Ascending aorta (tissue), 2 donors: Measurements from ENCODE around the gene DRAM2. TPM values are rescaled to one million over a fixed set of nuclear protein-coding genes. Genes with fewer than 3 reads are reported as not detected.

Experiments
- DNase-seq, 2 donors: peaks; one replicate each; pipeline ENCODE4 v3.0.0-alpha.2; 2019; ENCODE audit warnings: low spot score in 2 of 2
- H3K27ac ChIP-seq, 2 donors: fragments of 200-600 bp; sonication (generic); one replicate each; pipeline ENCODE4 v1.5.1; 2016 to 2017; ENCODE audit warnings: mild to moderate bottlenecking in 1 of 2
- H3K27me3 ChIP-seq: fragments of 200-600 bp; sonication (generic); one replicate; pipeline ENCODE4 v1.5.1; 2017
- H3K36me3 ChIP-seq, 2 donors: fragments of 200-600 bp; sonication (generic); one replicate each; pipeline ENCODE4 v1.5.1; 2016
- H3K4me1 ChIP-seq, 2 donors: fragments of 200-600 bp; sonication (generic); one replicate each; pipeline ENCODE4 v1.5.1; 2016 to 2017; ENCODE audit warnings: mild to moderate bottlenecking in 1 of 2
- H3K4me3 ChIP-seq, 2 donors: fragments of 200-600 bp; sonication (generic); one replicate each; pipeline ENCODE4 v1.5.1; 2016 to 2017; ENCODE audit warnings: mild to moderate bottlenecking in 1 of 2
- H3K9me3 ChIP-seq, 2 donors: fragments of 200-600 bp; sonication (generic); one replicate each; pipeline ENCODE4 v1.5.1; 2016
- CTCF ChIP-seq, 3 experiments: fragments of 200-600 bp in 2 of 3; fragments of 450-650 bp in 1 of 3; sonication (generic) in 2 of 3; IDR thresholded peaks; one replicate each; pipeline ENCODE4 v1.5.1; 2016 to 2019; ENCODE audit warnings: antibody characterized with exemption in 3 of 3, mild to moderate bottlenecking in 1 of 3, moderate library complexity in 1 of 3
- intact Hi-C: fragments of 100-400 bp; cut with DNase I; formaldehyde crosslinking; loops from one replicate; pipeline ENCODE4 v1.15.1; 2023
- total RNA-seq: library from RNA; depleted of rRNA; stranded (reverse); fragments of >200 nt; gene quantifications from one replicate; pipeline ENCODE4 v1.1.0, GENCODE V29; 2016

The DRAM2 gene
- total RNA-seq, 1 donor from 2014 or later = 60.2 TPM

- TF ChIP-seq CTCF (IDR thresholded peaks at IDR 0.05) = no peak
- no peak for DNase-seq
- Histone ChIP-seq H3K27me3 (no peaks in the 10 kb centered on the region), H3K4me1 (no peaks in the 10 kb centered on the region), H3K9me3 (no peaks in the 10 kb centered on the region), H3K4me3 (no peak overlapping the region), H3K36me3 (peaks cover 8 to 34% of the 10 kb centered on the region in 2 donors), H3K27ac (no peak overlapping the region)
- intact Hi-C loops = no loop called here
These were observed 36.8 kb upstream of the DRAM2 start for GRCh38 chr1:111176678-111177077.

DNA sequence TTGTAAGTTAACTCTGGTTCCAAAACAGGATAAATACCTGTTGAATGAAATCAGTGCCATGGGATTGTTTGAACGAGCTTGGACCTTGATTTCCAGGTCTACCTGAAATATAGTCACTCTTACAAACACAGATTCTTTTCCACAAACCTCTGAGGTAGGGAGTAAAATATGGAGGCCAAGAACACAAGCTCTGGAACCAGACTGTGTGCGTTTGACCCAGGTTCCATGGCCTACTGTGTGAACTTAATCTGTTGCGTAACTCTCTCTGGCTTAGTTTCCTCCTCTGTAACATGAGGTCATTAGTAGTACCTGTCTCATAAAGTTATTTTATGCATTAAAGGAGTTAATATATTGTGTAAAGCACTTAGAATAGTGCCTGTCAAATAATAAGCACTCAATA lies 35.5 kb upstream of the DRAM2 start:
- intact Hi-C loops = no loop called here
- no peak for DNase-seq
- H3K36me3 ChIP-seq = peaks cover 11 to 38% of the 10 kb centered on the region in 2 donors
- no peaks in the 10 kb centered on the region for H3K4me1 ChIP-seq
- H3K27ac ChIP-seq = no peak overlapping the region
- H3K4me3 ChIP-seq = no peak overlapping the region
- H3K9me3 ChIP-seq = no peaks in the 10 kb centered on the region
- TF ChIP-seq CTCF (IDR thresholded peaks at IDR 0.05) = no peak
- H3K27me3 ChIP-seq = no peaks in the 10 kb centered on the region

DNA sequence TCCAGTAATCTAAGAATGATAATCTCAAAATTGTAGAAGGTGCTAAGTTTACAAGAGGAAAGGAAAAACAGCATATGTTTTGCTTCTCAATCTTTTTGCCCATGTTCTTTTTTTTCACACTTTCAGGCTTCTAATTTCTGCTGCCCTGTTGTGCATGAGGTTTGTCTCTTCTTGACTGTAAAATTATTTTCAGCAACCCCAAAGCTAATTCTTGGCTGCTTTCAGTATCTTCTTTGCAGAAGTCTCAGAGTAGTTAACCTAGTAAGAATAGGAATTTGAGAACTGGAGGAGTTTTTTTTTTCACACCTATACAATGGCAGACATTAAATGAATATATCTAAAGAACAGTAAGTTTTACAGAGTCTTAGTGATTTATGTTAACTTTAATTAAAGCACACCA lies 34.2 kb upstream of the DRAM2 start:
- TF ChIP-seq CTCF (IDR thresholded peaks at IDR 0.05) = no peak
- intact Hi-C loops = no loop called here

DNA sequence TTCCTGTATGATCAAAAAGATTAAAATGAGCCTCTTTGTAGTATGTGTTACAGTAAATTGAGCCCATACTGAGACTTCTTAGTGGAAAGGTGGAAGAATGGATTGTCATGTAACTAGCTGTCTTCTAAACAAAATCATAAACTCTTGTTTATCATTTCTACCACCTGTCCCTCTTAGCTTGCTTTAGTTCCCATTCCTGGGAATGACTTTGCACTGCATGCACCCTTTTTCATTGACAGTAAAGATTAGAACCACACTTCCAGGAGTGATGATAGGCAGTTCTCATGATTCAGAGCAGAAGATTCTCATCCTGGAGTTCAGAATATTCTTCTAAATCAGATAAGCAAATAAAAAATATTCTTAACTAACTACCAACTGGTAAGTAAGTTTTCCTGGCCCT lies 32.6 kb upstream of the DRAM2 start:
- Histone ChIP-seq H3K36me3 (peaks cover 11 to 34% of the 10 kb centered on the region in 2 donors), H3K4me3 (no peak overlapping the region), H3K27me3 (no peaks in the 10 kb centered on the region), H3K27ac (no peak overlapping the region), H3K4me1 (no peaks in the 10 kb centered on the region), H3K9me3 (no peaks in the 10 kb centered on the region)
- no peak for DNase-seq
- intact Hi-C loops = no loop called here
- no peak for TF ChIP-seq CTCF (IDR thresholded peaks at IDR 0.05)

More for the DNA sequence above, 34.2 kb upstream of the DRAM2 start:
- no peak overlapping the region for H3K27ac ChIP-seq
- no peaks in the 10 kb centered on the region for H3K4me1 ChIP-seq
- H3K27me3 ChIP-seq = no peaks in the 10 kb centered on the region
- H3K9me3 ChIP-seq = no peaks in the 10 kb centered on the region
- no peak overlapping the region for H3K4me3 ChIP-seq
- peaks cover 11 to 31% of the 10 kb centered on the region in 2 donors for H3K36me3 ChIP-seq
- no peak for DNase-seq

- TF ChIP-seq CTCF (IDR thresholded peaks at IDR 0.05) = no peak
- Histone ChIP-seq H3K4me3 (no peak overlapping the region), H3K27me3 (no peaks in the 10 kb centered on the region), H3K9me3 (no peaks in the 10 kb centered on the region), H3K27ac (no peak overlapping the region), H3K36me3 (peaks cover 16 to 40% of the 10 kb centered on the region in 2 donors), H3K4me1 (no peaks in the 10 kb centered on the region)
- intact Hi-C loops = no loop called here
- DNase-seq = no peak
These were observed 24.3 kb upstream of the DRAM2 start for GRCh38 chr1:111164151-111164550.

DNA sequence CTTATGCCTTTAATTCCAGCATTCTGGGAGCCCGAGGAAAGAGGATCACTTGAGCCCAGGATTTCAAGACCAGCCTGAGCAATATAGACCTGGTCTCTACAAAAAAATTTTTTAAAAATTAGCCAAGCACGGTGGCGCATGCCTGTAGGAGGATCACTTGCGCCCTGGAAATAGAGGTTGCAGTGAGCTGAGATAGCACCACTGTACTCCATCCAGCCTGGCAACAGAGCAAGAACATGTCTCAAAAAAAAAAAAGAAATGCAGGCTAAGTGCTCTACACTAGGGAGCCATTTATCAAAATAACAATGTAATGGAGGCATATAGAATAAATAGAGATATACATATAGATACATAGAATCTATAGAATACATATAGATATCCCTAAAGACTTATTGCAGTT lies 23.5 kb upstream of the DRAM2 start:
- Histone ChIP-seq H3K4me1 (no peaks in the 10 kb centered on the region), H3K4me3 (no peak overlapping the region), H3K27ac (no peak overlapping the region), H3K9me3 (no peaks in the 10 kb centered on the region), H3K36me3 (peaks cover 16 to 40% of the 10 kb centered on the region in 2 donors), H3K27me3 (no peaks in the 10 kb centered on the region)
- no peak for DNase-seq
- TF ChIP-seq CTCF (IDR thresholded peaks at IDR 0.05) = no peak
- intact Hi-C loops = no loop called here
